ENCODE measurements around the gene RTBDN.

The RTBDN gene

GRCh38 chr19:12864721-12865715, 30.6 kb upstream of the RTBDN start:
- TF ChIP-seq SIN3A (IDR thresholded peaks at IDR 0.05; ENCODE audit: borderline replicate concordance, insufficient read depth, low read length) (no peak), FOXP2 (optimal IDR thresholded peaks at IDR 0.05; ENCODE audit: borderline replicate concordance, extremely low read depth, extremely low read length, insufficient read depth) (no peak), POLR2AphosphoS5 (IDR thresholded peaks at IDR 0.05; ENCODE audit: low read depth, low read length) (no peak), TAF1 (IDR thresholded peaks at IDR 0.05; ENCODE audit: borderline replicate concordance, insufficient read depth, low read length) (no peak)
- TF ChIP-seq, protein P1, sequence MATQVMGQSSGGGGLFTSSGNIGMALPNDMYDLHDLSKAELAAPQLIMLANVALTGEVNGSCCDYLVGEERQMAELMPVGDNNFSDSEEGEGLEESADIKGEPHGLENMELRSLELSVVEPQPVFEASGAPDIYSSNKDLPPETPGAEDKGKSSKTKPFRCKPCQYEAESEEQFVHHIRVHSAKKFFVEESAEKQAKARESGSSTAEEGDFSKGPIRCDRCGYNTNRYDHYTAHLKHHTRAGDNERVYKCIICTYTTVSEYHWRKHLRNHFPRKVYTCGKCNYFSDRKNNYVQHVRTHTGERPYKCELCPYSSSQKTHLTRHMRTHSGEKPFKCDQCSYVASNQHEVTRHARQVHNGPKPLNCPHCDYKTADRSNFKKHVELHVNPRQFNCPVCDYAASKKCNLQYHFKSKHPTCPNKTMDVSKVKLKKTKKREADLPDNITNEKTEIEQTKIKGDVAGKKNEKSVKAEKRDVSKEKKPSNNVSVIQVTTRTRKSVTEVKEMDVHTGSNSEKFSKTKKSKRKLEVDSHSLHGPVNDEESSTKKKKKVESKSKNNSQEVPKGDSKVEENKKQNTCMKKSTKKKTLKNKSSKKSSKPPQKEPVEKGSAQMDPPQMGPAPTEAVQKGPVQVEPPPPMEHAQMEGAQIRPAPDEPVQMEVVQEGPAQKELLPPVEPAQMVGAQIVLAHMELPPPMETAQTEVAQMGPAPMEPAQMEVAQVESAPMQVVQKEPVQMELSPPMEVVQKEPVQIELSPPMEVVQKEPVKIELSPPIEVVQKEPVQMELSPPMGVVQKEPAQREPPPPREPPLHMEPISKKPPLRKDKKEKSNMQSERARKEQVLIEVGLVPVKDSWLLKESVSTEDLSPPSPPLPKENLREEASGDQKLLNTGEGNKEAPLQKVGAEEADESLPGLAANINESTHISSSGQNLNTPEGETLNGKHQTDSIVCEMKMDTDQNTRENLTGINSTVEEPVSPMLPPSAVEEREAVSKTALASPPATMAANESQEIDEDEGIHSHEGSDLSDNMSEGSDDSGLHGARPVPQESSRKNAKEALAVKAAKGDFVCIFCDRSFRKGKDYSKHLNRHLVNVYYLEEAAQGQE (IDR thresholded peaks at IDR 0.05; ENCODE audit: insufficient read depth in 1 of 2, low read depth in 2 of 2, low read length in 2 of 2), result no peak

- no peak for TF ChIP-seq SIN3A (IDR thresholded peaks at IDR 0.05; ENCODE audit: borderline replicate concordance, insufficient read depth, low read length)
- TF ChIP-seq POLR2AphosphoS5 (IDR thresholded peaks at IDR 0.05; ENCODE audit: low read depth, low read length), result no peak
- TF ChIP-seq FOXP2 (optimal IDR thresholded peaks at IDR 0.05; ENCODE audit: borderline replicate concordance, extremely low read depth, extremely low read length, insufficient read depth), result no peak
- no peak for TF ChIP-seq TAF1 (IDR thresholded peaks at IDR 0.05; ENCODE audit: borderline replicate concordance, insufficient read depth, low read length)
- TF ChIP-seq, protein P1 (IDR thresholded peaks at IDR 0.05; ENCODE audit: insufficient read depth in 1 of 2, low read depth in 2 of 2, low read length in 2 of 2), result no peak
These were observed 29.8 kb upstream of the RTBDN start for GRCh38 chr19:12864143-12864542.

DNA sequence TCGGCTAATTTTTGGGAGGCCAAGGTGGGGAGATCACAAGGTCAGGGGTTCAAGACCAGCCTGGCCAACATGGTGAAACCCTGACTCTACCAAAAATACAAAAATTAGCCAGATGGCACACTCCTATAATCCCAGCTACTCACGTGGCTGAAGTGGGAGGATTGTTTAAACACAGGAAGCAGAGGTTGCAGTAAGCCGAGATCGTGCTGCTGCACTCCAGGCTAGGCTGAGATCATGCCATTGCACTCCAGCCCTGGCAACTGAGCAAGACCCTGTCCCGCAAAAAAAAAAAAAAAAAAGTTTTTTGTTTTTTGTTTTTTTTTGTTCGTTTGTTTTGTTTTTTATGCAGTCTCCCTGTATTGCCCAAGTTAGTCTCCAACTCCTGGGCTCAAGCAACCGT, 25.2 kb upstream of the RTBDN start:
- TF ChIP-seq SIN3A (IDR thresholded peaks at IDR 0.05; ENCODE audit: borderline replicate concordance, insufficient read depth, low read length) (no peak), TAF1 (IDR thresholded peaks at IDR 0.05; ENCODE audit: borderline replicate concordance, insufficient read depth, low read length) (no peak), FOXP2 (optimal IDR thresholded peaks at IDR 0.05; ENCODE audit: borderline replicate concordance, extremely low read depth, extremely low read length, insufficient read depth) (no peak), POLR2AphosphoS5 (IDR thresholded peaks at IDR 0.05; ENCODE audit: low read depth, low read length) (no peak)
- TF ChIP-seq, protein P1 (IDR thresholded peaks at IDR 0.05; ENCODE audit: insufficient read depth in 1 of 2, low read depth in 2 of 2, low read length in 2 of 2), result no peak

DNA sequence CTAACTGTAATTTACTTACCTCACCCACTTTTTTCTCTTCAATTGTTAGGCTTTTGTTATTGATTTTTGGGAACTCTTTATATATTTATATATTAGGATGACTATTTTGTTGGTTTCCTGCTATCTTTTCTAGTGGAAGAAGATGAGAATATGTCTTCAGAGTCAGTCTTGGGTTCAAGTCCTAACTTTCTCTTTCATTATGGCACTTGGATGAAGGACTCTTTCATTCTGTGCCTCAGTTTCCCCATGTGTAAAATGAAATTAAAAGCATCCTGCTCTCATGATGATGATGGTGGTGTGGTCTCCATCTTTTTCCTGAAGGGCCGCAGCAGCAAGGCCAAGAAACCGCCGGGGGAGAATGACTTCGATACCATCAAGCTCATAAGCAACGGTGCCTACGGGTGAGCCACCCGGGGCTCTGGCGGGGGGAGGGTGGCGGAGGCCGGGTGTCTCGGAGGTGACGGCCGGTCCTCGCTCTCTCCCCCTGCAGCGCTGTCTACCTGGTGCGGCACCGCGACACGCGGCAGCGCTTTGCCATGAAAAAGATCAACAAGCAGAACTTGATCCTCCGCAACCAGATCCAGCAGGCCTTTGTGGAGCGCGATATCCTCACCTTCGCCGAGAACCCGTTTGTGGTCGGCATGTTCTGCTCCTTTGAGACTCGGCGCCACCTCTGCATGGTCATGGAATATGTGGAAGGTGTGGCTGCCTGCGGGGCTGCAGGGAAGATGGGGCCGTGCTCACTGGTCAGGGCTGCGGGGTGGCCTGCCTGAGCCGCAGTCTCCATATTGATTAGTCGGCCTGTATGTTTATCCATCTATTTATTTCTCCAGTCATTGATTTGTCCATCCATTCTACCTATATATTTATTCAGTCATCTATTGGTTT, 23.9 kb upstream of the RTBDN start:
- no peak for TF ChIP-seq SIN3A (IDR thresholded peaks at IDR 0.05; ENCODE audit: borderline replicate concordance, insufficient read depth, low read length)
- TF ChIP-seq FOXP2 (optimal IDR thresholded peaks at IDR 0.05; ENCODE audit: borderline replicate concordance, extremely low read depth, extremely low read length, insufficient read depth), result no peak
- TF ChIP-seq TAF1 (IDR thresholded peaks at IDR 0.05; ENCODE audit: borderline replicate concordance, insufficient read depth, low read length), result no peak
- no peak for TF ChIP-seq POLR2AphosphoS5 (IDR thresholded peaks at IDR 0.05; ENCODE audit: low read depth, low read length)
- TF ChIP-seq, protein P1 (IDR thresholded peaks at IDR 0.05; ENCODE audit: insufficient read depth in 1 of 2, low read depth in 2 of 2, low read length in 2 of 2), result no peak

Data from PFSK-1 (cell line).